ENCODE data around the gene PPP2R3A.

PPP2R3A gene

GRCh38 chr3:135970506-135971116 is 5.1 kb downstream of the PPP2R3A start:
- DNase-seq = no peak

DNA sequence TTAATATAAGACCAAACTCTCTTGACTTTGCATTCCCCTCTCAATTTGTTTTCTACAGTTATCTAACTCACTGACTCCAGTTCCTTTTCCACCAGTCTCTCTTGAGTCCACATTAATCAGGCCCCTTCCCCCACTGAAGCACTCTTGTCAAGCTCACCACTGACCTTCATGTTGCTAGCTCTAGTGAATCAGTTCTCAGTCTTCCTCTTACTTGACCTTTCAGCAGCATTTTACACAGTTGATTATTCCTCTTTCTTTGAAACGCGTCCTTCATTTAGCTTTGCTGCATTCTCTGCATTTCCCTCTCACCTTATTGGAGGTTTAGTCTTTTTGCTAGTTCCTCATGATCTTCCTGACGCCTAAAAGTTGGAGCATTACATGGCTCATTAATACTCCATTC is 8.3 kb downstream of the PPP2R3A start:
- no peak for DNase-seq

GRCh38 chr3:135975053-135975452 is 9.5 kb downstream of the PPP2R3A start:
- DNase-seq = no peak

DNA sequence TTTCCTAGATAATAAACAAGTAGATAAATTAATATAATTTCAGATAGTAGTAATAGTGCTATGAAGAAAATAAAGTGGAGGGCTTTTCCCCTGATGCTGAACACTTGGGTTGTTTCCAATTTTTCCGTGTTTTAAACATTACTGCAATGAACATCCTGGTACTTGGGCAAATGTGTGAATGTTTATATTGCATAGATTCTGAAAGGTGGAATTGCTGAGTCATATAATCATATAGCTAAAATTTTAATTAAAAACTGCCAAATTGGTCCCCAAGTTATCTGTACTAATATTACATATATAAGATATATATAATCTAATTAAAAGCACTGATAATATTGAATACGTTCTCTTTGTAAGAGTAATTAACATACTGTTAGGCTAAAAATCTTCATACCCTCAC is 10.0 kb downstream of the PPP2R3A start:
- DNase-seq = no peak

GRCh38 chr3:135980343-135980742 is 14.8 kb downstream of the PPP2R3A start:
- DNase-seq = no peak

DNA sequence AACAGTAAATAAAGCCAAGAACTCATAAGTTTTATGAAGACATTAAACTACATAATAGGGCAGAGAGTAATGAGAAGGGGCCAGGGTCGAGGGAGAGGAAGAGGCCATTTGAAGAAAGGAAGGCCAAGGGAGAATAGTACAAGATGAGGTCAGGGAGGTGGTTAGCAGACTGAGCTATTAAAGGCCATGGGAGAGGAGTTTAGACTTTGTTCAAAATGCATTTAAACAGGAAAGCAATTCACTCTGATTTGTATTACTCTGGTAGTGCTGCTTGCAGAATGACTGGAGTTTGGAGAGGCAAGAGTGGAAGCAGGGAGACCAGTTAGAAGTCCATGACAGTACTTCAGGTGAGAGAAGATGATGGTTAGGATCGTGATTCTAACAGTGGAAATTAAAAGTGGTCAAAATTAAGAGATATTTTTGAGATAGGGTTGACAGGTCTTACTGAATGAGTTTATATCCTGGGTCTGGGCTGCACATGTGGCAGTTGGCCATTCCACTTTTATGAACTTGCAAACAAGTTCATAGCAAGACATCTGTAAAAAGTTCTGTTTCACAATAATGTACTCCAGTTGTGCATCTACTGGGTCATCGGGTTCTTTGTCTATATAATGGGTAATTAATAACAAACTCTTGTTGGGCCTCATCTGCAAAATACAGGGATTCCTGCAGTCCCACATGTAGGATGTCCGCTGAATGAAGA is 16.3 kb downstream of the PPP2R3A start:
- no peak for DNase-seq

- no peak for DNase-seq
Observed at GRCh38 chr3:135982404-135982761, 16.9 kb downstream of the PPP2R3A start.

- DNase-seq = no peak
Observed at GRCh38 chr3:135982922-135983581, 17.5 kb downstream of the PPP2R3A start.

- DNase-seq = no peak
Observed at GRCh38 chr3:135987661-135988060, 22.1 kb downstream of the PPP2R3A start.

- no peak for DNase-seq
Observed at GRCh38 chr3:135989242-135989641, 23.7 kb downstream of the PPP2R3A start.

DNA sequence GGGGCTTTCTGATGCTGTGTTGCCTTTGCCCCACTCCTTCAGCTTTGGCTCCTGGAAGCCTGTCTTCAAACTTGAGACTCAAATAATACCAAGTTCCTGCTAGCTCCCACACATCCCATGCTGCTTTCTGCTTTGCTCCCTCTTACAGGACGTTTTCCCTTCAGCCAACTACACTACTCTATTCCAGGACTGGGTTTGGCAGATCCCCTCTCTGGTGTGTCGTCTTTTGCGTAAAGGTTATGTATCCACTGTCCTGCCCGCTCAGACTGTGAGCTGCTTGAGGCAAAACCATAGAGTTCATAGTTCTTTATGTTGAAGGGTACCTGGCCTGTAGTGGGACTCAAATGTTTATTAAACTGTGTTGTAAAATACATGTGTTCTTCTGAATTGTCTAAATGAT is 25.4 kb downstream of the PPP2R3A start:
- no peak for DNase-seq

DNA sequence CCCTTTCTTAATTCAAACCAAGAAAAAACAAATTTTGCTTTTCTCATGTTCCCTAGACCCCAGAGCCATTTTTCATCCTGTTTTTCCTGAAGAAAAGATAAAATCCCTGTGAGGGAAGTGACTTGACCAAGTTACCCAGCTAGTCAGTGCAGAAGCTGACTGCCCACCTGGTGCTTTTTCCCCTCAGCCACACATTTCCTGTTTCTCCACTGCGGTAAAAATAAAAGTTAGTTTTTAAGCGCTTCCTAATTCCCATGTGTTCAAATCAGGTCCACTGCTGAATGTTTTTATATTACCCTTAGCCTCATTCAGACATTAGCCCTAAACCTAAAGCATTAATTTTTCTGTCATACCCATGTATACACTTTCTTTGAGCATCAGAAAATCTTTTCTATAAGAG is 26.1 kb downstream of the PPP2R3A start:
- DNase-seq = no peak

- DNase-seq = no peak
Observed at GRCh38 chr3:135992072-135992471, 26.5 kb downstream of the PPP2R3A start.

DNA sequence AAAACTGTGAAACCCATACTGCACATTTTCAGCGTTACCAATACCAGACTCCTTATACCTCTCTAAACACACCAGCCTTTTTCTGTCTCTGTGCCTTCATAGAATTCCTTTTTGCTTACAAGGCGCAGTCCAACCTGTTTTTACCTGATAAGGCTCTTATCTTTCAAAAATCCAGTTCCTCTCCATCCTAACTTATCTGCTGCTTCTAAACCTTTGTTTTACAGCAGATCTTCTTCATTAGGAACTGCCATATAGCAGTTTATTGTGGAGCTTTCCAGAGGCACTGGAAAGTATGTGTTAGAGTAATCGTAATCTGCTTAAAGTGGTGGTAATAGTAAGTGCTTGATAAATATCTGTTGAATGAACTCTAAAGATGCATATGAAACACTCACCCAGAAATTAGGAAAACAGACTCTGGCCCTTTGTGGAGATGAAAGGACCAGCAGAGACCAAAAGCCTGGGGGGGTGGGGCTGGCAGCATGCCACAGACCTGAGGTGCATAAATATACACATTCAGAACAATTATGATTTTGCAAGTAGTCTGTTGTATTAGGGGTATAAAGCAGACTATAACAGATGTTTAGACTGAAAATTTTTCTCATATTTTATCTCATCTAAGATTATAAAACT is 29.3 kb downstream of the PPP2R3A start:
- no peak for DNase-seq

DNA sequence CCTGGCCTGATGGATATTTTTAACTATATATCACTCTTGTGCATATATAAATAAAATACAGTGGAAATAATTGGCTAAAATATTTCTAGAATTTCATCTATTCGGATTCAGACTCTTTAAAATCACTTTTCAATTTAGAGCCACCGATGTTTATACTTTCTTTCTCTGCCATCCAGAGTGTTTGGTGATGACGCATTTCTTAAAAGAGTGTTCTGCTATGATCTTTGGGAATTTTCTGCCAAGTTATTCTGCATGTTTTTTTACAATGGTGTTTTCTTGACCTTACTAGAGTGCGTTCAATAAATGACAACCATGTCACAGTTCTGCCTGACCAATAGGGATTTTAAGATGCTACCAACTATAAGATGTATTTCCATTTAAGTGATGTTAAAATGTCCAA is 30.2 kb downstream of the PPP2R3A start:
- DNase-seq = no peak

GRCh38 chr3:135997554-135998320 is 32.2 kb downstream of the PPP2R3A start:
- DNase-seq = no peak

DNA sequence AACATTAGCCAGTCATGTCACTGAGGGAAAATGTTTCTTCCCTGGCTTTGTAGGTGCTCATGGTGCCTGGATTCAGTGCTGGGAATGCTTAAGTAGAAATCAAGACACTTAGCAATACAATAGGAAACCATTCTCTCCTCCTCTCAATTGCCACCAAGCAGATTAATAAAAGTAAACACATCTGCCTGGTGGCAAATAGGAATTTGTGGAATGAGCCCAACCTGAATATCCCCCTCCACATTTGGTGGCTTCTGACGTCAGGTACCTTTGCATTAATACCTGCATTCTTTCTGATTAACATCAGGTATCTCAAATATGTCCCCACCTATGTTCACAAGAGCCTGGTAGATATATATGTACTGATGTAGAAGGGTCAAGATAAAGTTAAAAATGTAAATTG is 42.7 kb downstream of the PPP2R3A start:
- DNase-seq = no peak

- DNase-seq = no peak
Observed at GRCh38 chr3:136008732-136009470, 43.4 kb downstream of the PPP2R3A start.

DNA sequence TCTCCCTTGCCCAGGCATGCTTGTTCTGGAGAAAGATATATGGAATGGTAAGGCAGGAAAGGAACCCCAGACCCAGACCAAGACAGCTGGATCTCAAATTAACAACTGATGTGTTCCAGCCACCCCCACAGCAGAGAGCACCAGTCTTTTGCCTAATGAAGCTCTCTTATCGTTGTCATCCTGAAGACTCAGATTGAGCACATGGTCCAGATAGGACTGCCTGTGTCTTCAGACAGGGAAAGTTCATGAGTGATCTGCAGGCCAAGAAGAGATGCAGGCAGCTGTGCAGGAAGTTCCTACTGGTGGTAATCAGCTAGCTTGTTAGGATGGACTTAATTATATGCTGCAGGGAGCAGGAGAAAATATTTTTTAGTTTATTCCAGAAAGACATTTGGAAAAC is 53.3 kb downstream of the PPP2R3A start:
- no peak for DNase-seq

- DNase-seq = no peak
Observed at GRCh38 chr3:136021803-136022202, 56.3 kb downstream of the PPP2R3A start.

- no peak for DNase-seq
Observed at GRCh38 chr3:136022529-136023263, 57.2 kb downstream of the PPP2R3A start.
